22Rv1 (cell line): ENCODE results near the gene ABHD16A.

Experiments
- ZFX ChIP-seq: fragments of 450-650 bp; IDR thresholded peaks from 2 replicates; pipeline ENCODE4 v1.6.1; 2017; ENCODE audit warnings: antibody characterized with exemption, borderline replicate concordance
- TF ChIP-seq, protein P1 (sequence below): fragments of 450-650 bp; IDR thresholded peaks from 2 replicates; pipeline ENCODE4 v1.5.1; 2017; ENCODE audit warnings: mild to moderate bottlenecking

DNA sequence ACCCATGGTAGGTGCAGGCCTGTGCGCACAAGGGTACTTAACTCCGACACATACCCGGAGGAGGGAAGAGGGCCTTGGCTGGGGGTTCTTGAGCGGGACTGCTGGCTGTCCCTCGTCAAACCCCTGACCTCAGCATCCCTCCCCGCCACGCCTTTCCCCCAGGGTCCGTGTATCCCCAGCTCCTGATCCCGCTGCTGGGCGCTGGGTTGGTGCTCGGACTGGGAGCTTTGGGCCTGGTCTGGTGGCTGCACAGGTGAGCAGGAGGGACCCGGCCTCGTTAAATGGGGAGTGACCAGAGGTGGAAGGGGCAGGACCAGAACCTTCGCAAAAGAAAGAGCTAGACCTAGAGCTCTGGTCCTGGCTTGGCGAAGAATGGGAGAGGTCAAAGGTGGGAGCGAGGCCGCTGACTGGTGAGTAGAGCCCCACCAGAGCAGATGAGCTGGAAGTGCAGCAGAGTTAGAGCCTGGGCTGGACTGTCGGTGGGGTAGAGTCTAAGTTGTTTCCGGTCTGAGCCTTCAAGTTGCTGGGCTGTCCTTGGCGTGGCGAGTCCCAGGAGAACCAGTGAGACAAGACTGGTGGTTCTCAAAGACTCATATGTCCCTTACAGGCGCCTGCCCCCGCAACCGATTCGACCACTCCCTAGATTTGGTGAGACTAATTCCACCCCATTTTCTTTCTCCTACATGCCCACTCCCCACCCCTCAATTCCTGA, 21.0 kb upstream of the ABHD16A start:
- TF ChIP-seq, protein P1, sequence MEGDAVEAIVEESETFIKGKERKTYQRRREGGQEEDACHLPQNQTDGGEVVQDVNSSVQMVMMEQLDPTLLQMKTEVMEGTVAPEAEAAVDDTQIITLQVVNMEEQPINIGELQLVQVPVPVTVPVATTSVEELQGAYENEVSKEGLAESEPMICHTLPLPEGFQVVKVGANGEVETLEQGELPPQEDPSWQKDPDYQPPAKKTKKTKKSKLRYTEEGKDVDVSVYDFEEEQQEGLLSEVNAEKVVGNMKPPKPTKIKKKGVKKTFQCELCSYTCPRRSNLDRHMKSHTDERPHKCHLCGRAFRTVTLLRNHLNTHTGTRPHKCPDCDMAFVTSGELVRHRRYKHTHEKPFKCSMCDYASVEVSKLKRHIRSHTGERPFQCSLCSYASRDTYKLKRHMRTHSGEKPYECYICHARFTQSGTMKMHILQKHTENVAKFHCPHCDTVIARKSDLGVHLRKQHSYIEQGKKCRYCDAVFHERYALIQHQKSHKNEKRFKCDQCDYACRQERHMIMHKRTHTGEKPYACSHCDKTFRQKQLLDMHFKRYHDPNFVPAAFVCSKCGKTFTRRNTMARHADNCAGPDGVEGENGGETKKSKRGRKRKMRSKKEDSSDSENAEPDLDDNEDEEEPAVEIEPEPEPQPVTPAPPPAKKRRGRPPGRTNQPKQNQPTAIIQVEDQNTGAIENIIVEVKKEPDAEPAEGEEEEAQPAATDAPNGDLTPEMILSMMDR, result no peak
- TF ChIP-seq ZFX, result no peak
